DOHH2 (cell line): Measurements from ENCODE around the gene FRMD4B.

Source experiments
- H3F3A ChIP-seq: fragments of 200-600 bp; sonication (generic), shearing (Covaris generic); 2 replicates; pipeline ENCODE4 v1.6.0; 2016; ENCODE audit warnings: antibody characterized with exemption, mild to moderate bottlenecking; ENCODE audit not compliant: control insufficient read depth, insufficient read depth
- H3K27ac ChIP-seq: fragments of 200-600 bp; sonication (generic); 2 replicates; pipeline ENCODE4 v1.5.1; 2014; ENCODE audit warnings: low read depth, mild to moderate bottlenecking, low read length, moderate library complexity
- H3K27me3 ChIP-seq: fragments of 200-600 bp; sonication (generic); 2 replicates; pipeline ENCODE4 v1.6.1; 2014; ENCODE audit warnings: mild to moderate bottlenecking, low read length, mixed read lengths; ENCODE audit not compliant: control insufficient read depth
- H3K36me3 ChIP-seq: fragments of 200-600 bp; sonication (generic); 2 replicates; pipeline ENCODE4 v1.6.1; 2014; ENCODE audit warnings: mild to moderate bottlenecking, low read length, moderate library complexity, mixed read lengths; ENCODE audit not compliant: control insufficient read depth
- H3K4me1 ChIP-seq: fragments of 200-600 bp; sonication (generic); 2 replicates; pipeline ENCODE4 v1.6.1; 2014; ENCODE audit warnings: mild to moderate bottlenecking, low read length, mixed read lengths; ENCODE audit not compliant: control insufficient read depth
- H3K4me2 ChIP-seq: fragments of 200-600 bp; sonication (generic); 2 replicates; pipeline ENCODE4 v1.6.0; 2014; ENCODE audit warnings: mild to moderate bottlenecking, low read length, moderate library complexity
- H3K4me3 ChIP-seq: fragments of 200-600 bp; sonication (generic); 2 replicates; pipeline ENCODE4 v1.5.1; 2014; ENCODE audit warnings: mild to moderate bottlenecking, low read length, mixed read lengths
- H3K79me2 ChIP-seq: fragments of 200-600 bp; sonication (generic); 2 replicates; pipeline ENCODE4 v1.6.1; 2014; ENCODE audit warnings: mild to moderate bottlenecking, low read length, mixed read lengths; ENCODE audit not compliant: control insufficient read depth
- H3K9me2 ChIP-seq: fragments of 200-600 bp; sonication (generic); replicated peaks from 2 replicates; pipeline ENCODE4 v1.6.1; 2014; ENCODE audit warnings: mild to moderate bottlenecking, low read length, mixed read lengths; ENCODE audit not compliant: control insufficient read depth
- H3K9me3 ChIP-seq: fragments of 200-600 bp; sonication (generic); 2 replicates; pipeline ENCODE4 v1.6.1; 2014; ENCODE audit warnings: antibody characterized with exemption, low read length, mixed read lengths; ENCODE audit not compliant: control insufficient read depth, insufficient read depth
- H4K20me1 ChIP-seq: fragments of 200-600 bp; sonication (generic); 2 replicates; pipeline ENCODE4 v1.6.0; 2014; ENCODE audit warnings: low read depth, mild to moderate bottlenecking, antibody characterized with exemption, low read length, moderate library complexity; ENCODE audit not compliant: control insufficient read depth, insufficient read depth
- CTCF ChIP-seq: fragments of 200-600 bp; sonication (generic); IDR thresholded peaks from one replicate; pipeline ENCODE4 v1.5.1; 2014; ENCODE audit warnings: antibody characterized with exemption, mild to moderate bottlenecking, low read depth, low read length; ENCODE audit not compliant: poor library complexity, severe bottlenecking
- EZH2phosphoT487 ChIP-seq: fragments of 200-600 bp; sonication (generic); IDR thresholded peaks from 2 replicates; pipeline ENCODE4 v1.6.1; 2017; ENCODE audit warnings: borderline replicate concordance, mild to moderate bottlenecking, antibody characterized with exemption, low read length, moderate library complexity, mixed read lengths

FRMD4B gene

GRCh38 chr3:69128509-69128908 is 257.4 kb downstream of the FRMD4B start:
- Histone ChIP-seq H3K9me3 (no peaks in the 10 kb centered on the region), H3K9me2 (no peaks in the 10 kb centered on the region), H3K36me3 (no peaks in the 10 kb centered on the region), H3K79me2 (no peaks in the 10 kb centered on the region), H3K4me3 (no peak overlapping the region), H3F3A (no peaks in the 10 kb centered on the region), H3K4me1 (no peaks in the 10 kb centered on the region), H3K27me3 (peaks cover 18% of the 10 kb centered on the region; the same call in 1 of the 2 replicates), H3K27ac (no peak overlapping the region), H4K20me1 (no peaks in the 10 kb centered on the region), H3K4me2 (no peak overlapping the region)
- TF ChIP-seq CTCF (no peak), EZH2phosphoT487 (no peak)

GRCh38 chr3:69126999-69127398 is 258.9 kb downstream of the FRMD4B start:
- H3K9me2 ChIP-seq, result no peaks in the 10 kb centered on the region
- H3K79me2 ChIP-seq, result no peaks in the 10 kb centered on the region
- H3K4me2 ChIP-seq, result no peak overlapping the region
- H3K4me3 ChIP-seq, result no peak overlapping the region
- H3K27ac ChIP-seq, result no peak overlapping the region
- H3F3A ChIP-seq, result no peaks in the 10 kb centered on the region
- H3K4me1 ChIP-seq, result no peaks in the 10 kb centered on the region
- H4K20me1 ChIP-seq, result no peaks in the 10 kb centered on the region
- no peaks in the 10 kb centered on the region for H3K36me3 ChIP-seq
- TF ChIP-seq EZH2phosphoT487 (no peak), CTCF (no peak)
- H3K27me3 ChIP-seq, result peaks cover 23% of the 10 kb centered on the region; the same call in 1 of the 2 replicates
- no peaks in the 10 kb centered on the region for H3K9me3 ChIP-seq

GRCh38 chr3:69126216-69126615 is 259.7 kb downstream of the FRMD4B start:
- Histone ChIP-seq H3K27me3 (peaks cover 27% of the 10 kb centered on the region), H3K4me2 (no peak overlapping the region), H3K9me3 (no peaks in the 10 kb centered on the region), H3K4me1 (no peaks in the 10 kb centered on the region), H3K79me2 (no peaks in the 10 kb centered on the region), H3K4me3 (no peak overlapping the region), H3K36me3 (no peaks in the 10 kb centered on the region), H4K20me1 (no peaks in the 10 kb centered on the region), H3K27ac (no peak overlapping the region), H3F3A (no peaks in the 10 kb centered on the region), H3K9me2 (no peaks in the 10 kb centered on the region)
- TF ChIP-seq CTCF (no peak), EZH2phosphoT487 (no peak)

GRCh38 chr3:69122403-69122802 is 263.5 kb downstream of the FRMD4B start, which contains the start of gene LMOD3:
TSS of gene LMOD3 (minus strand) at chr3:69122595. CDS start at chr3:69122386, 209 bp downstream.
- Histone ChIP-seq H3F3A (no peaks in the 10 kb centered on the region), H3K4me3 (no peak within 1 kb of the TSS), H3K9me2 (no peaks in the 10 kb centered on the region), H3K79me2 (no peaks in the 10 kb centered on the region), H3K27me3 (peaks cover 21% of the 10 kb centered on the region), H3K36me3 (no peaks in the 10 kb centered on the region), H3K4me1 (no peaks in the 10 kb centered on the region), H3K4me2 (no peak within 1 kb of the TSS), H4K20me1 (no peaks in the 10 kb centered on the region), H3K9me3 (no peaks in the 10 kb centered on the region), H3K27ac (no peak within 1 kb of the TSS)
- TF ChIP-seq EZH2phosphoT487 (no peak), CTCF (no peak)
